Medulla oblongata (tissue), 1 donor: ENCODE results near the gene C14orf132.

Experiments
- DNase-seq: peaks from one replicate; pipeline ENCODE4 v3.0.0-alpha.2; 2015; ENCODE audit errors: extremely low spot score

The C14orf132 gene

GRCh38 chr14:96119947-96120346, 80.8 kb downstream of the C14orf132 start:
- no peak for DNase-seq

GRCh38 chr14:96120392-96120791, 81.2 kb downstream of the C14orf132 start:
- DNase-seq, result no peak

GRCh38 chr14:96120941-96121340, 81.8 kb downstream of the C14orf132 start:
- no peak for DNase-seq

- DNase-seq, result no peak
These were observed 82.7 kb downstream of the C14orf132 start for GRCh38 chr14:96121660-96122395.

GRCh38 chr14:96122496-96122895, 83.3 kb downstream of the C14orf132 start:
- no peak for DNase-seq

- no peak for DNase-seq
These were observed 86.4 kb downstream of the C14orf132 start for GRCh38 chr14:96125536-96125935.

GRCh38 chr14:96126339-96126782, 87.2 kb downstream of the C14orf132 start:
- no peak for DNase-seq

GRCh38 chr14:96126783-96127271, 87.7 kb downstream of the C14orf132 start:
- no peak for DNase-seq

- DNase-seq, result no peak
These were observed 90.1 kb downstream of the C14orf132 start for GRCh38 chr14:96129128-96129736.

- DNase-seq, result no peak
These were observed 91.2 kb downstream of the C14orf132 start for GRCh38 chr14:96130391-96130790.

GRCh38 chr14:96130854-96131253, 91.7 kb downstream of the C14orf132 start:
- DNase-seq, result no peak

GRCh38 chr14:96131836-96132235, 92.7 kb downstream of the C14orf132 start:
- DNase-seq, result no peak

- DNase-seq, result no peak
These were observed 95.3 kb downstream of the C14orf132 start for GRCh38 chr14:96134508-96134907.

- DNase-seq, result no peak
These were observed 96.1 kb downstream of the C14orf132 start for GRCh38 chr14:96135285-96135684.

GRCh38 chr14:96136371-96137005, 97.3 kb downstream of the C14orf132 start:
- DNase-seq, result no peak

GRCh38 chr14:96138241-96138640, 99.1 kb downstream of the C14orf132 start:
- DNase-seq, result no peak

GRCh38 chr14:96139169-96139568, 100.0 kb downstream of the C14orf132 start:
- no peak for DNase-seq

- no peak for DNase-seq
These were observed 100.7 kb downstream of the C14orf132 start for GRCh38 chr14:96139879-96140278.

- DNase-seq, result no peak
These were observed 101.8 kb downstream of the C14orf132 start for GRCh38 chr14:96140952-96141351.
